A673 (cell line): ENCODE measurements around the gene ARMH1. TPM values are rescaled to one million over a fixed set of nuclear protein-coding genes. Genes with fewer than 3 reads are reported as not detected.

Experiments used
- BruUV-seq: library from RNA; stranded (reverse); fragments of 400-500 nt; replicated peaks from 2 replicates; lab custom pipeline; 2021; lab: Mats Ljungman, UMichigan
- CTCF ChIA-PET: fragments of 300-600 bp; sonication (Branson Sonifier 250); formaldehyde crosslinking; loops from one replicate; lab custom pipeline; 2022; ENCODE audit warnings: antibody characterized with exemption; lab: Charles Lee
- POLR2A ChIA-PET: fragments of 300-600 bp; sonication (Branson Sonifier 250); formaldehyde crosslinking; loops from one replicate; lab custom pipeline; 2022; ENCODE audit warnings: antibody characterized with exemption; ENCODE audit not compliant: low non-redundant PET; lab: Charles Lee
- DNase-seq: peaks from one replicate; pipeline ENCODE4 v3.0.0-alpha.2; 2015; ENCODE audit warnings: low spot score
- H3K27ac ChIP-seq: fragments of 200-600 bp; sonication (generic); 2 replicates; pipeline ENCODE4 v1.5.1; 2016; ENCODE audit warnings: mixed run types, low read depth, mild to moderate bottlenecking, mixed read lengths, antibody characterized with exemption, low read length; ENCODE audit not compliant: poor library complexity, severe bottlenecking
- H3K27me3 ChIP-seq: fragments of 200-600 bp; sonication (generic); replicated peaks from 2 replicates; pipeline ENCODE4 v1.6.1; 2017; ENCODE audit warnings: mixed run types, low read depth, mild to moderate bottlenecking, mixed read lengths, antibody characterized with exemption, low read length; ENCODE audit not compliant: insufficient read depth, poor library complexity
- H3K36me3 ChIP-seq: fragments of 200-600 bp; sonication (generic); 2 replicates; pipeline ENCODE4 v1.6.1; 2016; ENCODE audit warnings: mixed run types, mild to moderate bottlenecking, mixed read lengths, antibody characterized with exemption, low read length; ENCODE audit not compliant: insufficient read depth, poor library complexity, severe bottlenecking
- H3K4me1 ChIP-seq: fragments of 200-600 bp; sonication (generic); 2 replicates; pipeline ENCODE4 v1.6.1; 2017; ENCODE audit warnings: mixed run types, mild to moderate bottlenecking, mixed read lengths, antibody characterized with exemption, low read length; ENCODE audit not compliant: insufficient read depth, poor library complexity, severe bottlenecking
- H3K4me3 ChIP-seq: fragments of 200-600 bp; sonication (generic); 2 replicates; pipeline ENCODE4 v1.5.1; 2016; ENCODE audit warnings: low read depth, mixed run types, mild to moderate bottlenecking, mixed read lengths, low read length; ENCODE audit not compliant: poor library complexity, severe bottlenecking
- H3K9me3 ChIP-seq: fragments of 200-600 bp; sonication (generic); 2 replicates; pipeline ENCODE4 v1.6.1; 2016; ENCODE audit warnings: mixed run types, low read depth, mild to moderate bottlenecking, mixed read lengths, antibody characterized with exemption, low read length; ENCODE audit not compliant: poor library complexity, severe bottlenecking
- CTCF ChIP-seq: fragments of 300-800, 200-600 bp; sonication (generic); conservative IDR thresholded peaks from 2 replicates; pipeline ENCODE4 v1.5.1; 2017; ENCODE audit warnings: low read depth, mild to moderate bottlenecking, antibody characterized with exemption, low read length, moderate library complexity, mixed read lengths
- EZH2 ChIP-seq: fragments of 200-600 bp; sonication (generic); IDR thresholded peaks from 2 replicates; pipeline ENCODE4 v1.6.1; 2017; ENCODE audit warnings: borderline replicate concordance, low read depth, mild to moderate bottlenecking, mixed read lengths, antibody characterized with exemption, low read length; ENCODE audit not compliant: poor library complexity, severe bottlenecking
- intact Hi-C: fragments of 100-400 bp; cut with micrococcal nuclease; formaldehyde crosslinking; loops from one replicate; pipeline ENCODE4 v1.10.0; 2022; ENCODE audit not compliant: unreplicated experiment
- total RNA-seq: library from RNA; stranded (reverse); gene quantifications from 2 replicates; pipeline ENCODE4 v1.2.3, GENCODE V29; 2021

The ARMH1 gene
- total RNA-seq, 1 experiment from 2014 or later, result 0.26 TPM

GRCh38 chr1:44700573-44700972 is 26.1 kb downstream of the ARMH1 start:
- DNase-seq, result no peak
- no peak for TF ChIP-seq CTCF
- TF ChIP-seq EZH2, result no peak
- Histone ChIP-seq H3K27ac (no peak overlapping the region), H3K4me1 (no peaks in the 10 kb centered on the region), H3K4me3 (no peak overlapping the region), H3K9me3 (no peaks in the 10 kb centered on the region), H3K27me3 (no peaks in the 10 kb centered on the region), H3K36me3 (no peaks in the 10 kb centered on the region)
- intact Hi-C loops, result no loop called here
- CTCF ChIA-PET, result interaction anchor here (0.6 kb wide), 1 partner anchor 14 kb away, joined by 4 read pairs; no protein-coding TSS in a partner anchor
- BruUV-seq, result no TSS peak
- POLR2A ChIA-PET, result no interaction called here

- Histone ChIP-seq H3K9me3 (no peaks in the 10 kb centered on the region), H3K27me3 (no peaks in the 10 kb centered on the region), H3K4me3 (no peak overlapping the region), H3K4me1 (no peaks in the 10 kb centered on the region), H3K36me3 (no peaks in the 10 kb centered on the region), H3K27ac (no peak overlapping the region)
- no peak for DNase-seq
- CTCF ChIA-PET, result interaction anchor here (0.6 kb wide), 1 partner anchor 14 kb away, joined by 4 read pairs; no protein-coding TSS in a partner anchor
- TF ChIP-seq EZH2 (no peak), CTCF (no peak)
- no TSS peak for BruUV-seq
- intact Hi-C loops, result no loop called here
- POLR2A ChIA-PET, result no interaction called here
These were observed 26.6 kb downstream of the ARMH1 start for GRCh38 chr1:44701141-44701573.

GRCh38 chr1:44705470-44705869 is 31.0 kb downstream of the ARMH1 start:
- no peak overlapping the region for H3K27ac ChIP-seq
- TF ChIP-seq CTCF (no peak), EZH2 (no peak)
- intact Hi-C loops, result no loop called here
- no peak for DNase-seq
- POLR2A ChIA-PET, result no interaction called here
- no peaks in the 10 kb centered on the region for H3K9me3 ChIP-seq
- no peak overlapping the region for H3K4me3 ChIP-seq
- no TSS peak for BruUV-seq
- CTCF ChIA-PET, result no interaction called here
- H3K4me1 ChIP-seq, result no peaks in the 10 kb centered on the region
- no peaks in the 10 kb centered on the region for H3K36me3 ChIP-seq
- H3K27me3 ChIP-seq, result no peaks in the 10 kb centered on the region
